HepG2 (cell line): ENCODE measurements around the gene USF1. TPM values are rescaled to one million over a fixed set of nuclear protein-coding genes. Genes with fewer than 3 reads are reported as not detected.

Experiments
- ATAD3A ChIP-seq: sonication (generic); formaldehyde crosslinking; IDR thresholded peaks from 2 replicates; pipeline ENCODE4 v1.4.0; 2020; ENCODE audit warnings: missing genetic modification reagents
- HOXA3 ChIP-seq: sonication (generic); formaldehyde crosslinking; IDR thresholded peaks from 2 replicates; pipeline ENCODE4 v1.5.0; 2020; ENCODE audit warnings: missing genetic modification reagents
- JUNB ChIP-seq: sonication (generic); formaldehyde crosslinking; IDR thresholded peaks from 2 replicates; pipeline ENCODE4 v1.8.0; 2022; ENCODE audit warnings: missing genetic modification reagents, mild to moderate bottlenecking, borderline replicate concordance
- KDM2A ChIP-seq: sonication (generic); formaldehyde crosslinking; IDR thresholded peaks from 2 replicates; pipeline ENCODE4 v1.4.0; 2020; ENCODE audit warnings: low read depth, missing genetic modification reagents, borderline replicate concordance
- KLF15 ChIP-seq: sonication (generic); formaldehyde crosslinking; IDR thresholded peaks from 2 replicates; pipeline ENCODE4 v1.8.1; 2023; ENCODE audit warnings: borderline replicate concordance, mild to moderate bottlenecking, inconsistent platforms, missing genetic modification reagents, mixed read lengths
- PPARG ChIP-seq: conservative IDR thresholded peaks from 2 replicates; pipeline ENCODE4 v1.6.1; 2016; ENCODE audit warnings: missing biosample characterization, missing genetic modification reagents
- TAF15 ChIP-seq: fragments of 200-400 bp; formaldehyde crosslinking; IDR thresholded peaks from one replicate; pipeline ENCODE4 v1.6.1; 2018; ENCODE audit warnings: mild to moderate bottlenecking, low read depth, low read length; ENCODE audit not compliant: poor library complexity, severe bottlenecking
- YEATS4 ChIP-seq: sonication (generic); formaldehyde crosslinking; IDR thresholded peaks from 2 replicates; pipeline ENCODE4 v1.4.0; 2020; ENCODE audit warnings: missing genetic modification reagents, borderline replicate concordance
- ZFP90 ChIP-seq: sonication (generic); formaldehyde crosslinking; IDR thresholded peaks from 2 replicates; pipeline ENCODE4 v1.8.0; 2022; ENCODE audit warnings: missing genetic modification reagents, mild to moderate bottlenecking, inconsistent platforms, borderline replicate concordance
- ZNF543 ChIP-seq: sonication (generic); formaldehyde crosslinking; IDR thresholded peaks from 2 replicates; pipeline ENCODE4 v1.4.0; 2020; ENCODE audit warnings: mild to moderate bottlenecking, missing genetic modification reagents
- ZNF556 ChIP-seq: sonication (generic); formaldehyde crosslinking; IDR thresholded peaks from 2 replicates; pipeline ENCODE4 v1.4.0; 2020; ENCODE audit warnings: mild to moderate bottlenecking, missing genetic modification reagents, borderline replicate concordance
- ZNF597 ChIP-seq: sonication (generic); formaldehyde crosslinking; IDR thresholded peaks from 2 replicates; pipeline ENCODE4 v1.5.0; 2020; ENCODE audit warnings: missing genetic modification reagents
- ZNF670 ChIP-seq: sonication (generic); formaldehyde crosslinking; IDR thresholded peaks from 2 replicates; pipeline ENCODE4 v1.8.0; 2022; ENCODE audit warnings: mild to moderate bottlenecking, missing genetic modification reagents, borderline replicate concordance
- ZNF737 ChIP-seq: sonication (generic); formaldehyde crosslinking; IDR thresholded peaks from 2 replicates; pipeline ENCODE4 v1.5.0; 2020; ENCODE audit warnings: missing genetic modification reagents, mild to moderate bottlenecking, borderline replicate concordance
- ZNF746 ChIP-seq: sonication (generic); formaldehyde crosslinking; IDR thresholded peaks from 2 replicates; pipeline ENCODE4 v1.8.0; 2022; ENCODE audit warnings: mild to moderate bottlenecking, missing genetic modification reagents
- ZNF784 ChIP-seq: sonication (generic); formaldehyde crosslinking; IDR thresholded peaks from 2 replicates; pipeline ENCODE4 v1.5.1; 2020; ENCODE audit warnings: missing genetic modification reagents, mild to moderate bottlenecking, borderline replicate concordance
- polyA plus RNA-seq, 8 experiments: library from polyadenylated mRNA; depleted of rRNA in 3 of 8; stranded (reverse) in 7 of 8; unstranded in 1 of 8; fragments of >200 nt; fragmentation: Illumina TruSeq in 4 of 8; extraction: Trizol in 4 of 8; gene quantifications; 2 replicates each; pipeline versions ENCODE4 v1.2.1 to v1.2.3, GENCODE V29; 2011 to 2016; ENCODE audit warnings: low read depth in 4 of 8, missing spikeins in 1 of 8, mixed read lengths in 1 of 8; ENCODE audit not compliant: insufficient read depth in 1 of 8
- total RNA-seq, 5 experiments: library from RNA; depleted of rRNA; stranded (reverse); fragments of >200 nt; fragmentation: Illumina TruSeq; extraction: Trizol; gene quantifications; 2 replicates each; pipeline ENCODE4 v1.2.3, GENCODE V29; 2016; ENCODE audit warnings: low read depth in 1 of 5
- TF ChIP-seq, protein P1 (sequence below): sonication (generic); formaldehyde crosslinking; IDR thresholded peaks from 2 replicates; pipeline ENCODE4 v1.4.0; 2020; ENCODE audit warnings: missing genetic modification reagents
- TF ChIP-seq, protein P2 (sequence below): sonication (generic); formaldehyde crosslinking; IDR thresholded peaks from 2 replicates; pipeline ENCODE4 v1.5.0; 2020; ENCODE audit warnings: missing genetic modification reagents, mild to moderate bottlenecking, borderline replicate concordance
- TF ChIP-seq, protein P3 (sequence below): sonication (generic); formaldehyde crosslinking; IDR thresholded peaks from 2 replicates; pipeline ENCODE4 v1.9.0; 2022; ENCODE audit warnings: low read depth, missing genetic modification reagents

Gene USF1
- total and polyA plus RNA-seq, 2 of the 13 experiments (the other 11 are each of a cell fraction or from before 2014, with no cell fraction given): 26.9 to 39.4 TPM

DNA sequence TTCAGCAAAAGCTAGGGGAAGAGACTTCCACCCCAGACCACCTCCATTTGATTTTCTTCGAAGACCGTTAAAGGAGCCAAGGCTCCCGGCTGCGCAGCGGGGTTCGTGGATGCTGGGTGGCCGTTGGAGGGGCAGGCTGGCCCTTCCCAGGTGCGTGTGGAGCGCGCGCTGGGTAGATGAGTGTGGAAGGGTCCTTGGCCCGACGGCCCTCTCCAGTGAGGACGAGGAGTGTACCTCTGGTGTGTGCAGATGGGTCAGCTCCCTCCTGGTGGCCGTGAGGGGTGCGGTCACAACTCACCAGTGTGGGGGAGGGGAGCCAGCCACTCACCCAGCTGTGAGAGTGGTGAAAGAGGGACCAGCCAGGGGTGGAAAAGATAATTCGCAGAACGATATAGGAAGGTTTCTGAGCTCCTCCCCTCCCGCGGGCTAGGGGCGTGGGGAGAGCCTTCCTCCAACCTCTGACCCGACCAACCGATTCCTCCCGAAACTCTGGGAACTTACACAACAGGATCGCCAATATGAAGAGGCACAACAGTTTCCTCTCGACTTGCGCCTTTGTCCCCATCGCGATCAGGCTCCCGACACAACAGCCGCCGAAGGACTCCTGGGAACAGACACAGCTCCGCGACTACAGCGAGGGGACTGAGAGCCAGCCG, 25.1 kb downstream of the USF1 start, which contains the start of gene F11R (continued):
- TF ChIP-seq, protein P1, sequence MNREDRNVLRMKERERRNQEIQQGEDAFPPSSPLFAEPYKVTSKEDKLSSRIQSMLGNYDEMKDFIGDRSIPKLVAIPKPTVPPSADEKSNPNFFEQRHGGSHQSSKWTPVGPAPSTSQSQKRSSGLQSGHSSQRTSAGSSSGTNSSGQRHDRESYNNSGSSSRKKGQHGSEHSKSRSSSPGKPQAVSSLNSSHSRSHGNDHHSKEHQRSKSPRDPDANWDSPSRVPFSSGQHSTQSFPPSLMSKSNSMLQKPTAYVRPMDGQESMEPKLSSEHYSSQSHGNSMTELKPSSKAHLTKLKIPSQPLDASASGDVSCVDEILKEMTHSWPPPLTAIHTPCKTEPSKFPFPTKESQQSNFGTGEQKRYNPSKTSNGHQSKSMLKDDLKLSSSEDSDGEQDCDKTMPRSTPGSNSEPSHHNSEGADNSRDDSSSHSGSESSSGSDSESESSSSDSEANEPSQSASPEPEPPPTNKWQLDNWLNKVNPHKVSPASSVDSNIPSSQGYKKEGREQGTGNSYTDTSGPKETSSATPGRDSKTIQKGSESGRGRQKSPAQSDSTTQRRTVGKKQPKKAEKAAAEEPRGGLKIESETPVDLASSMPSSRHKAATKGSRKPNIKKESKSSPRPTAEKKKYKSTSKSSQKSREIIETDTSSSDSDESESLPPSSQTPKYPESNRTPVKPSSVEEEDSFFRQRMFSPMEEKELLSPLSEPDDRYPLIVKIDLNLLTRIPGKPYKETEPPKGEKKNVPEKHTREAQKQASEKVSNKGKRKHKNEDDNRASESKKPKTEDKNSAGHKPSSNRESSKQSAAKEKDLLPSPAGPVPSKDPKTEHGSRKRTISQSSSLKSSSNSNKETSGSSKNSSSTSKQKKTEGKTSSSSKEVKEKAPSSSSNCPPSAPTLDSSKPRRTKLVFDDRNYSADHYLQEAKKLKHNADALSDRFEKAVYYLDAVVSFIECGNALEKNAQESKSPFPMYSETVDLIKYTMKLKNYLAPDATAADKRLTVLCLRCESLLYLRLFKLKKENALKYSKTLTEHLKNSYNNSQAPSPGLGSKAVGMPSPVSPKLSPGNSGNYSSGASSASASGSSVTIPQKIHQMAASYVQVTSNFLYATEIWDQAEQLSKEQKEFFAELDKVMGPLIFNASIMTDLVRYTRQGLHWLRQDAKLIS (CRISPR knock-in tag): no peak
- TF ChIP-seq ZNF737 (CRISPR knock-in tag) (no peak), ZNF597 (CRISPR knock-in tag) (no peak), ZNF670 (CRISPR knock-in tag) (no peak), ZNF746 (CRISPR knock-in tag) (no peak), KLF15 (no peak), ZNF556 (peak; percentile 70; the same call in 1 of the 2 replicates), YEATS4 (CRISPR knock-in tag) (peak; percentile 80), ZNF543 (CRISPR knock-in tag) (peak; percentile 32; the same call in 1 of the 2 replicates), PPARG (CRISPR knock-in tag) (no peak), TAF15 (no peak), ATAD3A (CRISPR knock-in tag) (no peak), HOXA3 (CRISPR knock-in tag) (0 out of 2 replicates have a peak, but pooled peaks have one; percentile 30), KDM2A (CRISPR knock-in tag) (no peak; the same call in 1 of the 2 replicates), ZFP90 (CRISPR knock-in tag) (0 out of 2 replicates have a peak, but pooled peaks have one; percentile 82), JUNB (CRISPR knock-in tag) (no peak), ZNF784 (CRISPR knock-in tag) (no peak)
- TF ChIP-seq, protein P2, sequence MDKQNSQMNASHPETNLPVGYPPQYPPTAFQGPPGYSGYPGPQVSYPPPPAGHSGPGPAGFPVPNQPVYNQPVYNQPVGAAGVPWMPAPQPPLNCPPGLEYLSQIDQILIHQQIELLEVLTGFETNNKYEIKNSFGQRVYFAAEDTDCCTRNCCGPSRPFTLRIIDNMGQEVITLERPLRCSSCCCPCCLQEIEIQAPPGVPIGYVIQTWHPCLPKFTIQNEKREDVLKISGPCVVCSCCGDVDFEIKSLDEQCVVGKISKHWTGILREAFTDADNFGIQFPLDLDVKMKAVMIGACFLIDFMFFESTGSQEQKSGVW (CRISPR knock-in tag): no peak
- TF ChIP-seq, protein P3, sequence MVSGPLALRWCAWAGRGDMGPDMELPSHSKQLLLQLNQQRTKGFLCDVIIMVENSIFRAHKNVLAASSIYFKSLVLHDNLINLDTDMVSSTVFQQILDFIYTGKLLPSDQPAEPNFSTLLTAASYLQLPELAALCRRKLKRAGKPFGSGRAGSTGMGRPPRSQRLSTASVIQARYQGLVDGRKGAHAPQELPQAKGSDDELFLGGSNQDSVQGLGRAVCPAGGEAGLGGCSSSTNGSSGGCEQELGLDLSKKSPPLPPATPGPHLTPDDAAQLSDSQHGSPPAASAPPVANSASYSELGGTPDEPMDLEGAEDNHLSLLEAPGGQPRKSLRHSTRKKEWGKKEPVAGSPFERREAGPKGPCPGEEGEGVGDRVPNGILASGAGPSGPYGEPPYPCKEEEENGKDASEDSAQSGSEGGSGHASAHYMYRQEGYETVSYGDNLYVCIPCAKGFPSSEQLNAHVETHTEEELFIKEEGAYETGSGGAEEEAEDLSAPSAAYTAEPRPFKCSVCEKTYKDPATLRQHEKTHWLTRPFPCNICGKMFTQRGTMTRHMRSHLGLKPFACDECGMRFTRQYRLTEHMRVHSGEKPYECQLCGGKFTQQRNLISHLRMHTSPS (CRISPR knock-in tag): 0 out of 2 replicates have a peak, but pooled peaks have one; percentile 12
